Endothelial cell of umbilical vein (primary cell): ENCODE measurements around the gene C1orf159. TPM values are rescaled to one million over a fixed set of nuclear protein-coding genes. Genes with fewer than 3 reads are reported as not detected.

Experiments
- BruUV-seq: library from RNA; stranded (reverse); fragments of 400-500 nt; replicated peaks from 2 replicates; lab custom pipeline; 2021; lab: Mats Ljungman, UMichigan
- CTCF ChIA-PET: fragments of 300-600, 350-600 bp; sonication (Branson Sonifier 250); formaldehyde crosslinking; loops from one replicate; lab custom pipeline; 2021; ENCODE audit warnings: antibody characterized with exemption, inconsistent platforms; lab: Charles Lee
- POLR2A ChIA-PET: fragments of 300-600, 350-600 bp; sonication (Branson Sonifier 250); formaldehyde crosslinking; loops from one replicate; lab custom pipeline; 2021; ENCODE audit warnings: antibody characterized with exemption, inconsistent platforms; lab: Charles Lee
- DNase-seq: peaks from one replicate; pipeline ENCODE4 v3.0.0-alpha.2; 2011; ENCODE audit warnings: low read depth, low spot score
- FAIRE-seq: peaks from 2 replicates; lab custom pipeline; 2011; peaks lifted over from hg19 to GRCh38; lab: Jason Lieb, UNC
- H2AFZ ChIP-seq: 2 replicates; pipeline ENCODE4 v1.6.0; 2012; ENCODE audit warnings: low read depth, low read length, control low read depth, inconsistent platforms
- H3K27ac ChIP-seq: 2 replicates; pipeline ENCODE4 v1.5.1; 2011; ENCODE audit warnings: low read depth, mild to moderate bottlenecking, control low read depth, low read length, moderate library complexity; ENCODE audit not compliant: insufficient read depth
- H3K27me3 ChIP-seq, 2 experiments: 2 replicates each; pipeline versions ENCODE4 v1.6.0 to v1.6.1; 2011; ENCODE audit warnings: low read length in 2 of 2, mixed read lengths in 1 of 2; ENCODE audit not compliant: control insufficient read depth in 2 of 2, insufficient read depth in 2 of 2
- H3K36me3 ChIP-seq, 2 experiments: 2 replicates in 1 of 2; 3 replicates in 1 of 2; pipeline ENCODE4 v1.5.1; 2011; ENCODE audit warnings: low read length in 2 of 2, mild to moderate bottlenecking in 1 of 2, moderate library complexity in 1 of 2; ENCODE audit not compliant: control insufficient read depth in 2 of 2, insufficient read depth in 2 of 2; ENCODE audit errors: extremely low read depth in 1 of 2
- H3K4me1 ChIP-seq: 3 replicates; pipeline ENCODE4 v1.5.1; 2011; ENCODE audit warnings: mild to moderate bottlenecking, low read length; ENCODE audit not compliant: control insufficient read depth, insufficient read depth; ENCODE audit errors: extremely low read depth
- H3K4me2 ChIP-seq: 2 replicates; pipeline ENCODE4 v1.6.1; 2011; ENCODE audit warnings: low read length, control low read depth, mixed read lengths; ENCODE audit not compliant: insufficient read depth
- H3K4me3 ChIP-seq, 3 experiments: fragments of 200-600 bp in 1 of 3; sonication (generic), shearing (Covaris generic) in 1 of 3; replicated peaks in 1 of 3; 2 replicates each; pipeline ENCODE4 v1.5.1; 2011 to 2016; ENCODE audit warnings: control low read depth in 3 of 3, low read length in 3 of 3, mild to moderate bottlenecking in 2 of 3, inconsistent platforms in 1 of 3, low read depth in 1 of 3, moderate library complexity in 1 of 3; ENCODE audit not compliant: insufficient read depth in 1 of 3
- H3K79me2 ChIP-seq: 2 replicates; pipeline ENCODE4 v1.6.0; 2012; ENCODE audit warnings: low read length, inconsistent platforms; ENCODE audit not compliant: control insufficient read depth, insufficient read depth
- H3K9ac ChIP-seq: replicated peaks from 2 replicates; pipeline ENCODE3; 2011; ENCODE audit warnings: low read length, control low read depth; ENCODE audit not compliant: insufficient read depth; ENCODE audit errors: extremely low read depth
- H3K9me1 ChIP-seq: replicated peaks from 3 replicates; pipeline ENCODE4 v1.6.0; 2011; ENCODE audit warnings: mild to moderate bottlenecking, low read length; ENCODE audit not compliant: control insufficient read depth, insufficient read depth; ENCODE audit errors: extremely low read depth
- H3K9me3 ChIP-seq: replicated peaks from 2 replicates; pipeline ENCODE4 v1.5.1; 2012; ENCODE audit warnings: low read length, inconsistent platforms; ENCODE audit not compliant: control insufficient read depth, insufficient read depth
- H4K20me1 ChIP-seq: replicated peaks from 2 replicates; pipeline ENCODE3; 2011; ENCODE audit warnings: mild to moderate bottlenecking, low read length; ENCODE audit not compliant: control insufficient read depth, insufficient read depth; ENCODE audit errors: extremely low read depth
- EZH2 ChIP-seq: IDR thresholded peaks from 2 replicates; pipeline ENCODE4 v1.6.1; 2012; ENCODE audit warnings: borderline replicate concordance, low read depth, mild to moderate bottlenecking, moderate library complexity, low read length, inconsistent platforms; ENCODE audit not compliant: severe bottlenecking
- FOS ChIP-seq: IDR thresholded peaks from 2 replicates; pipeline ENCODE4 v1.6.1; 2011; ENCODE audit warnings: mild to moderate bottlenecking, low read length, moderate library complexity, borderline replicate concordance; ENCODE audit not compliant: insufficient read depth
- GATA2 ChIP-seq: IDR thresholded peaks from 2 replicates; pipeline ENCODE4 v1.7.0; 2011; ENCODE audit warnings: low read depth, mild to moderate bottlenecking, moderate library complexity, mixed read lengths, low read length; ENCODE audit not compliant: insufficient read length, insufficient read depth
- JUN ChIP-seq: IDR thresholded peaks from 2 replicates; pipeline ENCODE4 v1.6.1; 2011; ENCODE audit warnings: borderline replicate concordance, low read depth; ENCODE audit not compliant: insufficient read length, insufficient read depth
- MYC ChIP-seq: IDR thresholded peaks from one replicate; pipeline ENCODE4 v1.6.1; 2011; ENCODE audit warnings: mild to moderate bottlenecking, low read depth, low read length
- POLR2A ChIP-seq: IDR thresholded peaks from 2 replicates; pipeline ENCODE4 v1.6.1; 2012; ENCODE audit warnings: low read depth, mild to moderate bottlenecking, control low read depth, low read length
- POLR2AphosphoS5 ChIP-seq: IDR thresholded peaks from 2 replicates; pipeline ENCODE4 v1.6.1; 2012; ENCODE audit warnings: low read depth, mild to moderate bottlenecking, control low read depth, low read length, moderate library complexity; ENCODE audit not compliant: insufficient read depth
- dilution Hi-C: fragments of 300-500 bp; cut with MboI; formaldehyde crosslinking; loops from one replicate; pipeline ENCODE4 v1.15.0; 2019; ENCODE audit warnings: low sequenced_read_pairs; ENCODE audit not compliant: extremely low pct_ligation_motif_present
- intact Hi-C: fragments of 100-400 bp; cut with micrococcal nuclease; formaldehyde crosslinking; loops from one replicate; pipeline ENCODE4 v1.10.0; 2022
- polyA plus RNA-seq, 4 experiments: library from polyadenylated mRNA; depleted of rRNA in 3 of 4; stranded (reverse) in 3 of 4; unstranded in 1 of 4; fragments of >200 nt; gene quantifications; 2 replicates each; pipeline versions ENCODE4 v1.2.1 to v1.2.3, GENCODE V29; 2011 to 2012; ENCODE audit warnings: missing spikeins in 1 of 4
- total RNA-seq: library from RNA; stranded (reverse); gene quantifications from 2 replicates; pipeline ENCODE4 v1.2.3, GENCODE V29; 2021
- TF ChIP-seq, protein P1 (sequence below): IDR thresholded peaks from 2 replicates; pipeline ENCODE4 v1.6.1; 2011; ENCODE audit not compliant: insufficient read depth, insufficient read length
- TF ChIP-seq, protein P2 (sequence below), 2 donors: IDR thresholded peaks; 1 replicate in 1 of 2; 2 replicates in 1 of 2; pipeline ENCODE4 v1.5.1; 2011; ENCODE audit warnings: low read length in 2 of 2, mild to moderate bottlenecking in 2 of 2, moderate library complexity in 2 of 2, control low read depth in 1 of 2, inconsistent platforms in 1 of 2, low read depth in 1 of 2; ENCODE audit not compliant: insufficient read depth in 1 of 2; ENCODE audit errors: extremely low read depth in 1 of 2

The C1orf159 gene
- total and polyA plus RNA-seq, 2 donors (not counting 3 experiments of a cell fraction or from before 2014, with no cell fraction given) = 16.1 to 20.1 TPM

DNA sequence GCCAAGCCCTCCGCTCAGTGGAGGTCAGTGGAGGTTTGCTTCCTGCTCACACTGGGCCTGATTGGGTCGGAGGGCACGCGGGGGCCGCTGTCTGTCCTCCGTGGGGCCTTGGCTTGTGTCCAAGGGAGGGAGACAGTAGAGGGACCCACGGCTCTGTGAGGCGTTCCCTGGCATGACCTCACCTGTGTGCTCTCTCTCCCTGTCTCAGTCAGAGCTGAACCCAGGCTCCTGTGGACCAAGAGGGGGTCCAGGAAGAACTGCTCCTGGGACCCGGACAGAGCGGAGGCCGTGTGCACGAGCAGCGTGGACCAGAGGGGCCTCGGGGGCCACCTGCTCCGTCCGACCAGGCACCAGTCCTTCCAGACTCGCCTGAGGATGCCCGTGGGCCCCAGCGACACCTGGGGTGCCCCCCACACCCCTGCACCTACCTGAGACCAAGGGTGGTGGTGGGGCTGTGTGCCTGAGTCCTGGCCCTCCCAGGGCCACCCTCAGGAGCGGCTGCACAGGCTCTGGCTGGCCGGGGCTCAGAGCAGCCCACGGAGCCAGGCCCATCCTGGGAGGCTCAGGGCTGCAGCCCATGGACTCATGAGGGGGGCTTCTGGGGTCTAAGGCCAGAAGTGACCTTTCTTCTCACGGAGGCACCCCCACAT, 44.5 kb upstream of the C1orf159 start:
- no peaks in the 10 kb centered on the region for H4K20me1 ChIP-seq
- TF ChIP-seq JUN (no peak), POLR2AphosphoS5 (no peak), EZH2 (no peak), POLR2A (no peak), FOS (no peak), MYC (no peak), GATA2 (no peak)
- TF ChIP-seq, protein P1, sequence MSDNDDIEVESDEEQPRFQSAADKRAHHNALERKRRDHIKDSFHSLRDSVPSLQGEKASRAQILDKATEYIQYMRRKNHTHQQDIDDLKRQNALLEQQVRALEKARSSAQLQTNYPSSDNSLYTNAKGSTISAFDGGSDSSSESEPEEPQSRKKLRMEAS = no peak
- TF ChIP-seq, protein P2, sequence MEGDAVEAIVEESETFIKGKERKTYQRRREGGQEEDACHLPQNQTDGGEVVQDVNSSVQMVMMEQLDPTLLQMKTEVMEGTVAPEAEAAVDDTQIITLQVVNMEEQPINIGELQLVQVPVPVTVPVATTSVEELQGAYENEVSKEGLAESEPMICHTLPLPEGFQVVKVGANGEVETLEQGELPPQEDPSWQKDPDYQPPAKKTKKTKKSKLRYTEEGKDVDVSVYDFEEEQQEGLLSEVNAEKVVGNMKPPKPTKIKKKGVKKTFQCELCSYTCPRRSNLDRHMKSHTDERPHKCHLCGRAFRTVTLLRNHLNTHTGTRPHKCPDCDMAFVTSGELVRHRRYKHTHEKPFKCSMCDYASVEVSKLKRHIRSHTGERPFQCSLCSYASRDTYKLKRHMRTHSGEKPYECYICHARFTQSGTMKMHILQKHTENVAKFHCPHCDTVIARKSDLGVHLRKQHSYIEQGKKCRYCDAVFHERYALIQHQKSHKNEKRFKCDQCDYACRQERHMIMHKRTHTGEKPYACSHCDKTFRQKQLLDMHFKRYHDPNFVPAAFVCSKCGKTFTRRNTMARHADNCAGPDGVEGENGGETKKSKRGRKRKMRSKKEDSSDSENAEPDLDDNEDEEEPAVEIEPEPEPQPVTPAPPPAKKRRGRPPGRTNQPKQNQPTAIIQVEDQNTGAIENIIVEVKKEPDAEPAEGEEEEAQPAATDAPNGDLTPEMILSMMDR (IDR thresholded peaks at IDR 0.05; ENCODE audit: extremely low read depth in 1 of 2, insufficient read depth in 1 of 2, low read depth in 1 of 2, low read length in 2 of 2) = no peak
- H3K9me1 ChIP-seq = no peaks in the 10 kb centered on the region
- intact Hi-C loops (no loop called here), dilution Hi-C loops (no loop called here)
- BruUV-seq = no TSS peak
- ChIA-PET POLR2A (no interaction called here), CTCF (interaction anchor here (1.3 kb wide), 1 partner anchor 47 kb away, joined by 3 read pairs; no protein-coding TSS in a partner anchor)
- no peak overlapping the region for H3K27ac ChIP-seq
- FAIRE-seq = no peak
- no peak overlapping the region for H3K4me3 ChIP-seq
- no peaks in the 10 kb centered on the region for H3K9me3 ChIP-seq
- H3K4me2 ChIP-seq = no peak overlapping the region
- peaks cover 14% of the 10 kb centered on the region for H3K4me1 ChIP-seq
- H3K27me3 ChIP-seq = no peaks in the 10 kb centered on the region
- no peaks in the 10 kb centered on the region for H3K79me2 ChIP-seq
- no peak overlapping the region for H2AFZ ChIP-seq
- no peak for DNase-seq
- H3K9ac ChIP-seq = no peak overlapping the region
- no peaks in the 10 kb centered on the region for H3K36me3 ChIP-seq
